Hematopoietic multipotent progenitor cell (in vitro differentiated cells): Measurements from ENCODE around the gene RERGL. TPM values are rescaled to one million over a fixed set of nuclear protein-coding genes. Genes with fewer than 3 reads are reported as not detected.
"Not testable (repeated sequence)": the region's sequence is repeated elsewhere in the genome, so short reads cannot be mapped to it uniquely, and the experiment has no call there.

Source experiments
- DNase-seq, 3 donors: peaks; one replicate each; pipeline ENCODE4 v3.0.0-alpha.2; 2011 to 2015; ENCODE audit warnings: low read depth in 2 of 3, low spot score in 2 of 3
- total RNA-seq: library from RNA; depleted of rRNA; stranded (reverse); fragments of >200 nt; gene quantifications from one replicate; pipeline ENCODE4 v1.2.3, GENCODE V29; 2012

Gene RERGL
- not detected for total RNA-seq

GRCh38 chr12:18090093-18090492 lies at the start of gene RERGL:
Gene RERGL (minus strand): TSS chr12:18090193. CDS start chr12:18090140, 53 bp downstream.
- DNase-seq: no peak

- no peak for DNase-seq
Observed at GRCh38 chr12:18139254-18139653, 49.3 kb upstream of the RERGL start.

- DNase-seq: no peak
Observed at GRCh38 chr12:18135509-18135908, 45.5 kb upstream of the RERGL start.

GRCh38 chr12:18135086-18135485 lies 45.1 kb upstream of the RERGL start:
- DNase-seq: no peak

- DNase-seq: no peak
Observed at GRCh38 chr12:18130851-18131250, 40.9 kb upstream of the RERGL start.

GRCh38 chr12:18123707-18124106 lies 33.7 kb upstream of the RERGL start:
- no peak for DNase-seq

- no peak for DNase-seq
Observed at GRCh38 chr12:18120899-18121298, 30.9 kb upstream of the RERGL start.

- no peak for DNase-seq
Observed at GRCh38 chr12:18108611-18109010, 18.6 kb upstream of the RERGL start.

- DNase-seq: no peak
Observed at GRCh38 chr12:18103624-18104023, 13.6 kb upstream of the RERGL start.

- DNase-seq: peak in 1 of 3 donors; percentile 21
Observed at GRCh38 chr12:18101043-18101442, 11.1 kb upstream of the RERGL start.

GRCh38 chr12:18084080-18084479 lies 5.9 kb downstream of the RERGL start:
- no peak for DNase-seq

- no peak for DNase-seq
Observed at GRCh38 chr12:18079541-18080246, 10.3 kb downstream of the RERGL start.

GRCh38 chr12:18074001-18074400 lies 16.0 kb downstream of the RERGL start:
- no peak for DNase-seq

- DNase-seq: no peak
Observed at GRCh38 chr12:18072723-18073122, 17.3 kb downstream of the RERGL start.

- no peak for DNase-seq
Observed at GRCh38 chr12:18071336-18071735, 18.7 kb downstream of the RERGL start.

GRCh38 chr12:18068355-18068754 lies 21.6 kb downstream of the RERGL start:
- DNase-seq: no peak

- DNase-seq: no peak
Observed at GRCh38 chr12:18066666-18067065, 23.3 kb downstream of the RERGL start.

GRCh38 chr12:18062867-18063266 lies 27.1 kb downstream of the RERGL start:
- DNase-seq: not testable (repeated sequence)

- DNase-seq: no peak
Observed at GRCh38 chr12:18057051-18057450, 32.9 kb downstream of the RERGL start.

GRCh38 chr12:18054925-18055619 lies 34.9 kb downstream of the RERGL start:
- no peak for DNase-seq

GRCh38 chr12:18045446-18045992 lies 44.5 kb downstream of the RERGL start:
- no peak for DNase-seq
